Measurements from ENCODE around the gene PTPRO.

The PTPRO gene

GRCh38 chr12:15323480-15323879 lies 1.2 kb downstream of the PTPRO start:
- Histone ChIP-seq H3K27me3 (ENCODE audit: control insufficient read depth, low read length) (no peaks in the 10 kb centered on the region), H3K4me3 (ENCODE audit: low read length) (no peak overlapping the region)

DNA sequence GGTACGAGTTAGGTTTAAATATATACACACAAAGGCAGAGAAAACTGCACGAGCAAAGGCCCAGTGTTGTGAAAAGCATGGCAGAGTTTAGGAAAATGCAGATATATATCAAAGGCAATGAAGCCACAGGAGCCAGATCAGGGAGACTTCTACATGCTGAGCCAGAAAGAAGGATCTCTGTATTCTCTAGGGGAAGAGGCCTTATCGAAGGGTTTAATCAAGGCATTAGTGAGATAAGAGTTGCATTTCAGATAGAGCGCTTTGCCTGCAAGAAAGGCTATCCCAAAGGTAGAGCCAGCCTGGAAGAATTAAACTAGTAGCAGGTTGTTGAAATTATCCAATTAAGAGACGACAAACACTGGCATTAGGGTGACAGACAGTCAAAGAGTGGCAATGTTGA lies 7.6 kb downstream of the PTPRO start:
- no peaks in the 10 kb centered on the region for H3K9me2 ChIP-seq (replicated peaks; ENCODE audit: control insufficient read depth, low read length)
- no peak overlapping the region for H3K4me2 ChIP-seq (ENCODE audit: low read length)
- no peaks in the 10 kb centered on the region for H3K4me1 ChIP-seq (ENCODE audit: control insufficient read depth, low read length)
- H3K27me3 ChIP-seq (ENCODE audit: control insufficient read depth, low read length): no peaks in the 10 kb centered on the region
- H3K9me3 ChIP-seq (ENCODE audit: control insufficient read depth, insufficient read depth, low read length): no peaks in the 10 kb centered on the region
- no peak for TF ChIP-seq EZH2phosphoT487 (IDR thresholded peaks at IDR 0.05; ENCODE audit: borderline replicate concordance, low read length)
- TF ChIP-seq, protein P1, sequence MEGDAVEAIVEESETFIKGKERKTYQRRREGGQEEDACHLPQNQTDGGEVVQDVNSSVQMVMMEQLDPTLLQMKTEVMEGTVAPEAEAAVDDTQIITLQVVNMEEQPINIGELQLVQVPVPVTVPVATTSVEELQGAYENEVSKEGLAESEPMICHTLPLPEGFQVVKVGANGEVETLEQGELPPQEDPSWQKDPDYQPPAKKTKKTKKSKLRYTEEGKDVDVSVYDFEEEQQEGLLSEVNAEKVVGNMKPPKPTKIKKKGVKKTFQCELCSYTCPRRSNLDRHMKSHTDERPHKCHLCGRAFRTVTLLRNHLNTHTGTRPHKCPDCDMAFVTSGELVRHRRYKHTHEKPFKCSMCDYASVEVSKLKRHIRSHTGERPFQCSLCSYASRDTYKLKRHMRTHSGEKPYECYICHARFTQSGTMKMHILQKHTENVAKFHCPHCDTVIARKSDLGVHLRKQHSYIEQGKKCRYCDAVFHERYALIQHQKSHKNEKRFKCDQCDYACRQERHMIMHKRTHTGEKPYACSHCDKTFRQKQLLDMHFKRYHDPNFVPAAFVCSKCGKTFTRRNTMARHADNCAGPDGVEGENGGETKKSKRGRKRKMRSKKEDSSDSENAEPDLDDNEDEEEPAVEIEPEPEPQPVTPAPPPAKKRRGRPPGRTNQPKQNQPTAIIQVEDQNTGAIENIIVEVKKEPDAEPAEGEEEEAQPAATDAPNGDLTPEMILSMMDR (IDR thresholded peaks at IDR 0.05; ENCODE audit: low read depth, low read length, poor library complexity, severe bottlenecking): no peak
- no peaks in the 10 kb centered on the region for H4K20me1 ChIP-seq (ENCODE audit: control insufficient read depth, insufficient read depth, low read depth, low read length)
- H3K79me2 ChIP-seq (ENCODE audit: control insufficient read depth, low read length): no peaks in the 10 kb centered on the region
- no peaks in the 10 kb centered on the region for H3K36me3 ChIP-seq (ENCODE audit: control insufficient read depth, low read length)
- no peak overlapping the region for H3K4me3 ChIP-seq (ENCODE audit: low read length)
- H3F3A ChIP-seq (ENCODE audit: control insufficient read depth, insufficient read depth): no peaks in the 10 kb centered on the region
- no peak overlapping the region for H3K27ac ChIP-seq (ENCODE audit: low read depth, low read length)

More at GRCh38 chr12:15323480-15323879, 1.2 kb downstream of the PTPRO start:
- H4K20me1 ChIP-seq (ENCODE audit: control insufficient read depth, insufficient read depth, low read depth, low read length): no peaks in the 10 kb centered on the region
- no peak overlapping the region for H3K27ac ChIP-seq (ENCODE audit: low read depth, low read length)
- H3K4me2 ChIP-seq (ENCODE audit: low read length): no peak overlapping the region
- H3K9me3 ChIP-seq (ENCODE audit: control insufficient read depth, insufficient read depth, low read length): no peaks in the 10 kb centered on the region
- TF ChIP-seq EZH2phosphoT487 (IDR thresholded peaks at IDR 0.05; ENCODE audit: borderline replicate concordance, low read length): no peak
- TF ChIP-seq, protein P1 (IDR thresholded peaks at IDR 0.05; ENCODE audit: low read depth, low read length, poor library complexity, severe bottlenecking): no peak
- H3K36me3 ChIP-seq (ENCODE audit: control insufficient read depth, low read length): no peaks in the 10 kb centered on the region
- no peaks in the 10 kb centered on the region for H3K9me2 ChIP-seq (replicated peaks; ENCODE audit: control insufficient read depth, low read length)
- H3F3A ChIP-seq (ENCODE audit: control insufficient read depth, insufficient read depth): no peaks in the 10 kb centered on the region
- H3K4me1 ChIP-seq (ENCODE audit: control insufficient read depth, low read length): no peaks in the 10 kb centered on the region
- no peaks in the 10 kb centered on the region for H3K79me2 ChIP-seq (ENCODE audit: control insufficient read depth, low read length)

DNA sequence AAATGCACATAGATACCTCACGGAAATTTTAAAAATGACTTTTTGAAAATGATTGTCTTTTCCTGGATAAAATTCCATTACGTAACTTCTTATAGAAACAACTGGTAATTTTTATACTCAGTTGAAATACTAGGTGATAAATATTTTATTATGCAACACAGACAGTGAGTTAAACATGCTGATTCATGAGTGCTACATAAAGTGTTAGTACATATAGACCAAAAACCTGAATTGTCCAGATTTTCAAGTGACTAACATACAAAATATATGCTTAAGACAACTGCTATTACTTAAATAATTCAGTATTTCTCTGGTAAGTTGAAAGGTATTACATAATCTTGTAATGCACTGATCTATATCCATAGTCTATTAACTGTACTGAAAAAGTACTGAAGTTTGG lies 11.9 kb downstream of the PTPRO start:
- no peak overlapping the region for H3K4me3 ChIP-seq (ENCODE audit: low read length)
- no peaks in the 10 kb centered on the region for H3K9me3 ChIP-seq (ENCODE audit: control insufficient read depth, insufficient read depth, low read length)
- H3K9me2 ChIP-seq (replicated peaks; ENCODE audit: control insufficient read depth, low read length): no peaks in the 10 kb centered on the region
- no peak for TF ChIP-seq EZH2phosphoT487 (IDR thresholded peaks at IDR 0.05; ENCODE audit: borderline replicate concordance, low read length)
- TF ChIP-seq, protein P1 (IDR thresholded peaks at IDR 0.05; ENCODE audit: low read depth, low read length, poor library complexity, severe bottlenecking): no peak
- H4K20me1 ChIP-seq (ENCODE audit: control insufficient read depth, insufficient read depth, low read depth, low read length): no peaks in the 10 kb centered on the region
- H3K36me3 ChIP-seq (ENCODE audit: control insufficient read depth, low read length): no peaks in the 10 kb centered on the region
- H3K4me2 ChIP-seq (ENCODE audit: low read length): no peak overlapping the region
- H3K4me1 ChIP-seq (ENCODE audit: control insufficient read depth, low read length): no peaks in the 10 kb centered on the region
- H3F3A ChIP-seq (ENCODE audit: control insufficient read depth, insufficient read depth): no peaks in the 10 kb centered on the region
- no peak overlapping the region for H3K27ac ChIP-seq (ENCODE audit: low read depth, low read length)
- no peaks in the 10 kb centered on the region for H3K79me2 ChIP-seq (ENCODE audit: control insufficient read depth, low read length)
- no peaks in the 10 kb centered on the region for H3K27me3 ChIP-seq (ENCODE audit: control insufficient read depth, low read length)

GRCh38 chr12:15335959-15336358 lies 13.7 kb downstream of the PTPRO start:
- H3K4me2 ChIP-seq (ENCODE audit: low read length): no peak overlapping the region
- no peaks in the 10 kb centered on the region for H3K27me3 ChIP-seq (ENCODE audit: control insufficient read depth, low read length)
- H3F3A ChIP-seq (ENCODE audit: control insufficient read depth, insufficient read depth): no peaks in the 10 kb centered on the region
- H3K36me3 ChIP-seq (ENCODE audit: control insufficient read depth, low read length): no peaks in the 10 kb centered on the region
- no peak for TF ChIP-seq EZH2phosphoT487 (IDR thresholded peaks at IDR 0.05; ENCODE audit: borderline replicate concordance, low read length)
- TF ChIP-seq, protein P1 (IDR thresholded peaks at IDR 0.05; ENCODE audit: low read depth, low read length, poor library complexity, severe bottlenecking): no peak
- no peaks in the 10 kb centered on the region for H3K9me3 ChIP-seq (ENCODE audit: control insufficient read depth, insufficient read depth, low read length)
- no peaks in the 10 kb centered on the region for H3K79me2 ChIP-seq (ENCODE audit: control insufficient read depth, low read length)
- no peak overlapping the region for H3K4me3 ChIP-seq (ENCODE audit: low read length)
- no peaks in the 10 kb centered on the region for H3K4me1 ChIP-seq (ENCODE audit: control insufficient read depth, low read length)
- H3K27ac ChIP-seq (ENCODE audit: low read depth, low read length): no peak overlapping the region
- no peaks in the 10 kb centered on the region for H3K9me2 ChIP-seq (replicated peaks; ENCODE audit: control insufficient read depth, low read length)
- no peaks in the 10 kb centered on the region for H4K20me1 ChIP-seq (ENCODE audit: control insufficient read depth, insufficient read depth, low read depth, low read length)
